K562 (cell line): ENCODE data around the gene RASGEF1C. TPM values are rescaled to one million over a fixed set of nuclear protein-coding genes. Genes with fewer than 3 reads are reported as not detected.
A peak's percentile ranks its signal among the peaks of the same experiment; 100 is the strongest.

Experiments used
- FOS ChIP-seq: IDR thresholded peaks from 3 replicates; pipeline ENCODE4 v1.6.1; 2011; ENCODE audit not compliant: insufficient read length; ENCODE audit errors: extremely low read depth
- FOXA1 ChIP-seq: fragments of 450-650 bp; IDR thresholded peaks from 2 replicates; pipeline ENCODE4 v1.6.1; 2016; ENCODE audit warnings: mild to moderate bottlenecking, borderline replicate concordance
- KAT8 ChIP-seq: fragments of 450-650 bp; IDR thresholded peaks from 2 replicates; pipeline ENCODE4 v1.6.1; 2016; ENCODE audit warnings: low read depth, mild to moderate bottlenecking
- NEUROD1 ChIP-seq: fragments of 150-350 bp; IDR thresholded peaks from 2 replicates; pipeline ENCODE4 v1.6.1; 2014; ENCODE audit warnings: borderline replicate concordance, low read length, low read depth; ENCODE audit not compliant: partially characterized antibody
- PHF8 ChIP-seq: fragments of 200-600 bp; sonication (generic); IDR thresholded peaks from 2 replicates; pipeline ENCODE4 v1.6.1; 2012; ENCODE audit warnings: mixed run types, mild to moderate bottlenecking, inconsistent platforms, low read length, moderate library complexity, borderline replicate concordance
- SUPT5H ChIP-seq: fragments of 450-650 bp; IDR thresholded peaks from 2 replicates; pipeline ENCODE4 v1.6.1; 2016
- TBL1XR1 ChIP-seq, 2 experiments: IDR thresholded peaks; 2 replicates each; pipeline ENCODE4 v1.6.1; 2012; ENCODE audit warnings: improper control_type of control experiment in 2 of 2, low read length in 2 of 2, mild to moderate bottlenecking in 1 of 2
- TEAD1 ChIP-seq, 2 experiments: fragments of 450-650 bp in 1 of 2; sonication (generic) in 1 of 2; formaldehyde crosslinking; IDR thresholded peaks; 2 replicates each; pipeline versions ENCODE4 v1.4.0 to v1.8.0; 2020 to 2022; ENCODE audit warnings: mild to moderate bottlenecking in 2 of 2, missing genetic modification reagents in 1 of 2
- ZNF75A ChIP-seq: fragments of 450-650 bp; formaldehyde crosslinking; IDR thresholded peaks from 2 replicates; pipeline ENCODE4 v1.4.0; 2020; ENCODE audit warnings: mild to moderate bottlenecking
- ZNF77 ChIP-seq: fragments of 250-450 bp; sonication (Bioruptor Pico); IDR thresholded peaks from 2 replicates; pipeline ENCODE4 v1.5.0; 2020
- polyA plus RNA-seq, 8 experiments: library from polyadenylated mRNA; depleted of rRNA in 4 of 8; stranded (reverse) in 5 of 8; unstranded in 3 of 8; fragments of >200 nt; fragmentation: Nextera tagmentation in 2 of 8; fragmentation: Illumina TruSeq in 1 of 8; extraction: Ambion mirVana in 2 of 8; extraction: Trizol in 1 of 8; gene quantifications; 2 replicates each; pipeline versions ENCODE4 v1.2.1 to v1.2.3, GENCODE V29; 2011 to 2014; ENCODE audit warnings: inconsistent platforms in 1 of 8, missing spikeins in 1 of 8
- total RNA-seq, 7 experiments: library from RNA; depleted of rRNA in 6 of 7; stranded (reverse); fragments of >200 nt in 6 of 7; fragmentation: Illumina TruSeq in 2 of 7; extraction: Trizol in 2 of 7; gene quantifications; 2 replicates each; pipeline versions ENCODE4 v1.2.1 to v1.2.3, GENCODE V29; 2011 to 2021; ENCODE audit warnings: low replicate concordance in 1 of 7
- TF ChIP-seq, protein P1 (sequence below): fragments of 450-650 bp; IDR thresholded peaks from 2 replicates; pipeline ENCODE4 v1.6.1; 2017; ENCODE audit warnings: antibody characterized with exemption
- TF ChIP-seq, protein P2 (sequence below): fragments of 450-650 bp; formaldehyde crosslinking; IDR thresholded peaks from 2 replicates; pipeline ENCODE4 v1.4.0; 2022; ENCODE audit warnings: missing genetic modification characterization
- TF ChIP-seq, protein P3 (sequence below): IDR thresholded peaks from 3 replicates; pipeline ENCODE4 v1.6.1; 2011; ENCODE audit warnings: borderline replicate concordance, mild to moderate bottlenecking; ENCODE audit not compliant: insufficient read length, insufficient read depth
- TF ChIP-seq, protein P4 (sequence below), 2 experiments: fragments of 450-650 bp in 1 of 2; sonication (generic) in 1 of 2; formaldehyde crosslinking in 1 of 2; IDR thresholded peaks; 2 replicates each; pipeline versions ENCODE4 v1.7.1 to v1.9.0; 2016 to 2022; ENCODE audit warnings: inconsistent platforms in 1 of 2, mild to moderate bottlenecking in 1 of 2, missing genetic modification reagents in 1 of 2

RASGEF1C gene
- total and polyA plus RNA-seq, 9 of the 15 experiments (the other 6 are each of a cell fraction or from before 2014, with no cell fraction given) = 0.04 to 1.1 (median 0.21) TPM; not detected in 4

DNA sequence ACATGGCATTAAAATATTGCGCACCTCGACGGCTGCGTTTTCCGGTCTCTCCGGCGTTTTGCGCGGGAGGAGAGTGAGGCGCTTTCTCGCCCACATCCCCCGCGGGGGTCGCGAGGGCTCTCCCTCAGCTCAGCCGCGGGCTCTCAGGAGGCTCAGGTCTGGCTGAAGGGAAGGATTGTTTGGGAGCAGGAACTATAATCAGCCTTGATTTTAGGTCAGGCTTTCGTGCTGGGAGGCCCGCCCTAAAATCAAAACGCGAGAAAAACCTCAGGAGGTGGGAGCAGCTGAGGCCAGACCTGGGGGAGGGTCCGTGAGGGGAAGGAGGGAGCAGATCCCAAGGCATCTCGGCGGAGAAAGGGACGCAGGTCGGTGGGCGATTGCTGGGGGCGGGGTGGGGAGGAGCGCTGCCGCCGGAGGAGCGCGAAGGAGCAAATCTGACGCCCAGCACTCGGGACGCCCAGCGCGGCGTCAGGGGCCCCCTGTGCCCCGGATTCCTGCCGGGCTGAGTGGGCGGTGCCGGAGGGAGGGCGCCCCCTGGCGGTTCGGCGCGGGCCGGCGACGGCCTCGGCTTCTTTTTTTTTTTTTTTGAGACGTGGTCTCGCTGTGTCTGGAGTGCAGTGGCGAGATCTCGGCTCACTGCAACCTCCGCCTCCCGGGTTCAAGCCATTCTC lies 118.8 kb downstream of the RASGEF1C start (continued):
- TF ChIP-seq, protein P1, sequence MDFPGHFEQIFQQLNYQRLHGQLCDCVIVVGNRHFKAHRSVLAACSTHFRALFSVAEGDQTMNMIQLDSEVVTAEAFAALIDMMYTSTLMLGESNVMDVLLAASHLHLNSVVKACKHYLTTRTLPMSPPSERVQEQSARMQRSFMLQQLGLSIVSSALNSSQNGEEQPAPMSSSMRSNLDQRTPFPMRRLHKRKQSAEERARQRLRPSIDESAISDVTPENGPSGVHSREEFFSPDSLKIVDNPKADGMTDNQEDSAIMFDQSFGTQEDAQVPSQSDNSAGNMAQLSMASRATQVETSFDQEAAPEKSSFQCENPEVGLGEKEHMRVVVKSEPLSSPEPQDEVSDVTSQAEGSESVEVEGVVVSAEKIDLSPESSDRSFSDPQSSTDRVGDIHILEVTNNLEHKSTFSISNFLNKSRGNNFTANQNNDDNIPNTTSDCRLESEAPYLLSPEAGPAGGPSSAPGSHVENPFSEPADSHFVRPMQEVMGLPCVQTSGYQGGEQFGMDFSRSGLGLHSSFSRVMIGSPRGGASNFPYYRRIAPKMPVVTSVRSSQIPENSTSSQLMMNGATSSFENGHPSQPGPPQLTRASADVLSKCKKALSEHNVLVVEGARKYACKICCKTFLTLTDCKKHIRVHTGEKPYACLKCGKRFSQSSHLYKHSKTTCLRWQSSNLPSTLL = no peak
- peak; percentile 58 to 67; a peak in 1 of 4 replicates for TF ChIP-seq TEAD1 (CRISPR knock-in tag; IDR thresholded peaks at IDR 0.05)
- TF ChIP-seq, protein P2, sequence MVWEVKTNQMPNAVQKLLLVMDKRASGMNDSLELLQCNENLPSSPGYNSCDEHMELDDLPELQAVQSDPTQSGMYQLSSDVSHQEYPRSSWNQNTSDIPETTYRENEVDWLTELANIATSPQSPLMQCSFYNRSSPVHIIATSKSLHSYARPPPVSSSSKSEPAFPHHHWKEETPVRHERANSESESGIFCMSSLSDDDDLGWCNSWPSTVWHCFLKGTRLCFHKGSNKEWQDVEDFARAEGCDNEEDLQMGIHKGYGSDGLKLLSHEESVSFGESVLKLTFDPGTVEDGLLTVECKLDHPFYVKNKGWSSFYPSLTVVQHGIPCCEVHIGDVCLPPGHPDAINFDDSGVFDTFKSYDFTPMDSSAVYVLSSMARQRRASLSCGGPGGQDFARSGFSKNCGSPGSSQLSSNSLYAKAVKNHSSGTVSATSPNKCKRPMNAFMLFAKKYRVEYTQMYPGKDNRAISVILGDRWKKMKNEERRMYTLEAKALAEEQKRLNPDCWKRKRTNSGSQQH (CRISPR knock-in tag) = no peak
- no peak for TF ChIP-seq SUPT5H
- TF ChIP-seq FOS = no peak
- TF ChIP-seq TBL1XR1 (IDR thresholded peaks at IDR 0.05; ENCODE audit: low read length in 2 of 2) = no peak
- TF ChIP-seq ZNF77 (CRISPR knock-in tag) = no peak
- TF ChIP-seq ZNF75A (CRISPR knock-in tag) = no peak
- TF ChIP-seq PHF8 = peak; percentile 24; the same call in 1 of the 2 replicates
- TF ChIP-seq, protein P3, sequence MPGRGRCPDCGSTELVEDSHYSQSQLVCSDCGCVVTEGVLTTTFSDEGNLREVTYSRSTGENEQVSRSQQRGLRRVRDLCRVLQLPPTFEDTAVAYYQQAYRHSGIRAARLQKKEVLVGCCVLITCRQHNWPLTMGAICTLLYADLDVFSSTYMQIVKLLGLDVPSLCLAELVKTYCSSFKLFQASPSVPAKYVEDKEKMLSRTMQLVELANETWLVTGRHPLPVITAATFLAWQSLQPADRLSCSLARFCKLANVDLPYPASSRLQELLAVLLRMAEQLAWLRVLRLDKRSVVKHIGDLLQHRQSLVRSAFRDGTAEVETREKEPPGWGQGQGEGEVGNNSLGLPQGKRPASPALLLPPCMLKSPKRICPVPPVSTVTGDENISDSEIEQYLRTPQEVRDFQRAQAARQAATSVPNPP = no peak
- TF ChIP-seq NEUROD1 = no peak
- TF ChIP-seq KAT8 = no peak
- TF ChIP-seq FOXA1 = no peak
- TF ChIP-seq, protein P4, sequence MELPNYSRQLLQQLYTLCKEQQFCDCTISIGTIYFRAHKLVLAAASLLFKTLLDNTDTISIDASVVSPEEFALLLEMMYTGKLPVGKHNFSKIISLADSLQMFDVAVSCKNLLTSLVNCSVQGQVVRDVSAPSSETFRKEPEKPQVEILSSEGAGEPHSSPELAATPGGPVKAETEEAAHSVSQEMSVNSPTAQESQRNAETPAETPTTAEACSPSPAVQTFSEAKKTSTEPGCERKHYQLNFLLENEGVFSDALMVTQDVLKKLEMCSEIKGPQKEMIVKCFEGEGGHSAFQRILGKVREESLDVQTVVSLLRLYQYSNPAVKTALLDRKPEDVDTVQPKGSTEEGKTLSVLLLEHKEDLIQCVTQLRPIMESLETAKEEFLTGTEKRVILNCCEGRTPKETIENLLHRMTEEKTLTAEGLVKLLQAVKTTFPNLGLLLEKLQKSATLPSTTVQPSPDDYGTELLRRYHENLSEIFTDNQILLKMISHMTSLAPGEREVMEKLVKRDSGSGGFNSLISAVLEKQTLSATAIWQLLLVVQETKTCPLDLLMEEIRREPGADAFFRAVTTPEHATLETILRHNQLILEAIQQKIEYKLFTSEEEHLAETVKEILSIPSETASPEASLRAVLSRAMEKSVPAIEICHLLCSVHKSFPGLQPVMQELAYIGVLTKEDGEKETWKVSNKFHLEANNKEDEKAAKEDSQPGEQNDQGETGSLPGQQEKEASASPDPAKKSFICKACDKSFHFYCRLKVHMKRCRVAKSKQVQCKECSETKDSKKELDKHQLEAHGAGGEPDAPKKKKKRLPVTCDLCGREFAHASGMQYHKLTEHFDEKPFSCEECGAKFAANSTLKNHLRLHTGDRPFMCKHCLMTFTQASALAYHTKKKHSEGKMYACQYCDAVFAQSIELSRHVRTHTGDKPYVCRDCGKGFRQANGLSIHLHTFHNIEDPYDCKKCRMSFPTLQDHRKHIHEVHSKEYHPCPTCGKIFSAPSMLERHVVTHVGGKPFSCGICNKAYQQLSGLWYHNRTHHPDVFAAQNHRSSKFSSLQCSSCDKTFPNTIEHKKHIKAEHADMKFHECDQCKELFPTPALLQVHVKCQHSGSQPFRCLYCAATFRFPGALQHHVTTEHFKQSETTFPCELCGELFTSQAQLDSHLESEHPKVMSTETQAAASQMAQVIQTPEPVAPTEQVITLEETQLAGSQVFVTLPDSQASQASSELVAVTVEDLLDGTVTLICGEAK (IDR thresholded peaks at IDR 0.05) = no peak
- TF ChIP-seq, protein P4 (CRISPR knock-in tag; IDR thresholded peaks at IDR 0.05) = no peak
